Heart left ventricle (tissue), 13 donors: ENCODE measurements around the gene SLC26A1.

Source experiments
- CTCF ChIP-seq, 12 donors: fragments of 200-600 bp; sonication (generic) in 4 of 12; IDR thresholded peaks; one replicate each; pipeline versions ENCODE4 v1.5.0 to v1.8.0; 2018 to 2022; ENCODE audit warnings: antibody characterized with exemption in 12 of 12, mild to moderate bottlenecking in 5 of 12
- POLR2A ChIP-seq, 2 donors: fragments of 450-650 bp; IDR thresholded peaks; one replicate each; pipeline ENCODE4 v1.6.1; 2017; ENCODE audit warnings: antibody characterized with exemption in 2 of 2, mild to moderate bottlenecking in 2 of 2, moderate library complexity in 2 of 2
- donor health status: ischemic (EF 13 %, LVEDD 7.1; RV severe dilation, severe dysfunction).
- donor health status: DM: no; HTN: yes; CAD: no.
- donor health status: DM: no; HTN: no; CAD: no.
- donor health status: ischemic (EF 25% LVEDD 6.9; RV normal size, moderate dysfunction).
- donor health status: ischemic (EF 25% LVEDD 5.7; RV mildly dilated, moderate dysfunction).
- donor health status: ischemic (EF 35%, LVEDD 5.7; RV mildly dilated, moderate dysfunction).
- donor health status: nonischemic (EF 11% LVEDD 7.7; RV severe dilation, severe dysfunction).
- donor health status: DM: yes; HTN: yes; CAD: no.
- donor health status: PGD.
- donor health status: ischemic (EF 29% LVEDD 5.4; RV normal size, mild dysfunction).
- donor health status: nonischemic (EF 23%, LVEDD 6.1; RV moderate dilation, normal function).

- TF ChIP-seq CTCF (IDR thresholded peaks at IDR 0.05): no peak
- no peak for TF ChIP-seq POLR2A (IDR thresholded peaks at IDR 0.05)
Observed at GRCh38 chr4:985123-985830, 7.9 kb downstream of the SLC26A1 start.
